HepG2 (cell line): Measurements from ENCODE around the gene GPR162. TPM values are rescaled to one million over a fixed set of nuclear protein-coding genes. Genes with fewer than 3 reads are reported as not detected.

ENCODE experiments used
- AKAP8 ChIP-seq: sonication (generic); formaldehyde crosslinking; IDR thresholded peaks from 2 replicates; pipeline ENCODE4 v1.5.1; 2020; ENCODE audit warnings: mild to moderate bottlenecking, missing genetic modification reagents
- ARID2 ChIP-seq: sonication (generic); formaldehyde crosslinking; IDR thresholded peaks from 2 replicates; pipeline ENCODE4 v1.8.1; 2022; ENCODE audit warnings: mild to moderate bottlenecking, missing genetic modification reagents, borderline replicate concordance
- FOXC1 ChIP-seq: sonication (generic); formaldehyde crosslinking; IDR thresholded peaks from 2 replicates; pipeline ENCODE4 v1.8.0; 2022; ENCODE audit warnings: mild to moderate bottlenecking, missing genetic modification reagents, borderline replicate concordance
- HNRNPL ChIP-seq: fragments of 200-400 bp; formaldehyde crosslinking; IDR thresholded peaks from 2 replicates; pipeline ENCODE4 v1.6.1; 2017; ENCODE audit warnings: mild to moderate bottlenecking, low read depth, low read length
- KDM4B ChIP-seq: sonication (generic); formaldehyde crosslinking; IDR thresholded peaks from 2 replicates; pipeline ENCODE4 v1.4.0; 2020; ENCODE audit warnings: missing genetic modification reagents
- LRRFIP1 ChIP-seq: sonication (generic); formaldehyde crosslinking; conservative IDR thresholded peaks from 2 replicates; pipeline ENCODE4 v1.4.0; 2020; ENCODE audit warnings: missing genetic modification reagents
- MNT ChIP-seq: fragments of 450-650 bp; IDR thresholded peaks from 2 replicates; pipeline ENCODE4 v1.6.1; 2016
- MTERF4 ChIP-seq: sonication (generic); formaldehyde crosslinking; IDR thresholded peaks from 2 replicates; pipeline ENCODE4 v1.8.0; 2023; ENCODE audit warnings: mild to moderate bottlenecking, missing genetic modification reagents
- NCOA1 ChIP-seq: sonication (generic); formaldehyde crosslinking; IDR thresholded peaks from 2 replicates; pipeline ENCODE4 v1.9.0; 2021; ENCODE audit warnings: missing genetic modification reagents
- RXRB ChIP-seq: IDR thresholded peaks from 2 replicates; pipeline ENCODE4 v1.6.1; 2016; ENCODE audit warnings: borderline replicate concordance, missing genetic modification reagents, missing compliant biosample characterization
- SMC3 ChIP-seq: IDR thresholded peaks from 2 replicates; pipeline ENCODE4 v1.6.1; 2011; ENCODE audit warnings: low read length, improper control_type of control experiment
- SNAI1 ChIP-seq: sonication (generic); formaldehyde crosslinking; IDR thresholded peaks from 2 replicates; pipeline ENCODE4 v1.5.0; 2020; ENCODE audit warnings: mild to moderate bottlenecking, missing genetic modification reagents, borderline replicate concordance
- SOX6 ChIP-seq, 2 experiments: fragments of 450-650 bp in 1 of 2; sonication (generic) in 1 of 2; formaldehyde crosslinking in 1 of 2; IDR thresholded peaks; 2 replicates each; pipeline versions ENCODE4 v1.4.0 to v1.6.1; 2017 to 2020; ENCODE audit warnings: antibody characterized with exemption in 1 of 2, mild to moderate bottlenecking in 1 of 2, missing genetic modification reagents in 1 of 2
- SRSF1 ChIP-seq: fragments of 200-400 bp; formaldehyde crosslinking; optimal IDR thresholded peaks from 2 replicates; pipeline ENCODE3; 2017; ENCODE audit warnings: mild to moderate bottlenecking, low read depth, low read length, moderate library complexity
- ZFP1 ChIP-seq: IDR thresholded peaks from 2 replicates; pipeline ENCODE4 v1.6.1; 2016
- ZFP36L2 ChIP-seq: sonication (generic); formaldehyde crosslinking; IDR thresholded peaks from 2 replicates; pipeline ENCODE4 v1.4.0; 2020; ENCODE audit warnings: missing genetic modification reagents
- ZNF251 ChIP-seq: sonication (generic); formaldehyde crosslinking; IDR thresholded peaks from 2 replicates; pipeline ENCODE4 v1.9.0; 2021; ENCODE audit warnings: mild to moderate bottlenecking, missing genetic modification reagents
- ZNF512 ChIP-seq: sonication (generic); formaldehyde crosslinking; IDR thresholded peaks from 2 replicates; pipeline ENCODE4 v1.4.0; 2020; ENCODE audit warnings: mild to moderate bottlenecking, missing genetic modification reagents
- ZNF556 ChIP-seq: sonication (generic); formaldehyde crosslinking; IDR thresholded peaks from 2 replicates; pipeline ENCODE4 v1.4.0; 2020; ENCODE audit warnings: mild to moderate bottlenecking, missing genetic modification reagents, borderline replicate concordance
- ZNF691 ChIP-seq: sonication (generic); formaldehyde crosslinking; IDR thresholded peaks from 2 replicates; pipeline ENCODE4 v1.4.0; 2020; ENCODE audit warnings: missing genetic modification reagents, low read depth, mild to moderate bottlenecking, borderline replicate concordance
- ZNF713 ChIP-seq: sonication (generic); formaldehyde crosslinking; IDR thresholded peaks from 2 replicates; pipeline ENCODE4 v1.4.0; 2020; ENCODE audit warnings: mild to moderate bottlenecking, missing genetic modification reagents
- ZNF746 ChIP-seq: sonication (generic); formaldehyde crosslinking; IDR thresholded peaks from 2 replicates; pipeline ENCODE4 v1.8.0; 2022; ENCODE audit warnings: mild to moderate bottlenecking, missing genetic modification reagents
- ZZZ3 ChIP-seq: sonication (generic); formaldehyde crosslinking; IDR thresholded peaks from 2 replicates; pipeline ENCODE4 v1.4.0; 2020; ENCODE audit warnings: missing genetic modification reagents, mild to moderate bottlenecking, borderline replicate concordance
- polyA plus RNA-seq, 8 experiments: library from polyadenylated mRNA; depleted of rRNA in 3 of 8; stranded (reverse) in 7 of 8; unstranded in 1 of 8; fragments of >200 nt; fragmentation: Illumina TruSeq in 4 of 8; extraction: Trizol in 4 of 8; gene quantifications; 2 replicates each; pipeline versions ENCODE4 v1.2.1 to v1.2.3, GENCODE V29; 2011 to 2016; ENCODE audit warnings: low read depth in 4 of 8, missing spikeins in 1 of 8, mixed read lengths in 1 of 8; ENCODE audit not compliant: insufficient read depth in 1 of 8
- total RNA-seq, 5 experiments: library from RNA; depleted of rRNA; stranded (reverse); fragments of >200 nt; fragmentation: Illumina TruSeq; extraction: Trizol; gene quantifications; 2 replicates each; pipeline ENCODE4 v1.2.3, GENCODE V29; 2016; ENCODE audit warnings: low read depth in 1 of 5

The GPR162 gene
- total and polyA plus RNA-seq, 2 of the 13 experiments (the other 11 are each of a cell fraction or from before 2014, with no cell fraction given): 0.08 TPM; not detected in 1

GRCh38 chr12:6825398-6826124 lies 3.9 kb downstream of the GPR162 start (continued):
- TF ChIP-seq SRSF1 (no peak), MTERF4 (CRISPR knock-in tag) (0 out of 2 replicates have a peak, but pooled peaks have one; percentile 36), ZNF713 (CRISPR knock-in tag) (0 out of 2 replicates have a peak, but pooled peaks have one; percentile 44), ZNF691 (CRISPR knock-in tag) (no peak), ZNF556 (CRISPR knock-in tag) (no peak), LRRFIP1 (no peak), ZNF512 (no peak), ZNF746 (CRISPR knock-in tag) (no peak), KDM4B (no peak), SNAI1 (no peak), ZNF251 (CRISPR knock-in tag) (no peak), SMC3 (peak; percentile 63), HNRNPL (no peak), MNT (no peak), NCOA1 (CRISPR knock-in tag) (no peak), ZFP36L2 (no peak), RXRB (no peak), ZFP1 (no peak), ZZZ3 (CRISPR knock-in tag) (no peak), AKAP8 (peak; percentile 89), SOX6 (IDR thresholded peaks at IDR 0.05) (no peak), SOX6 (CRISPR knock-in tag; IDR thresholded peaks at IDR 0.05) (no peak), FOXC1 (peak; percentile 50; the same call in 1 of the 2 replicates), ARID2 (CRISPR knock-in tag) (no peak)
